NK-92 (cell line): ENCODE measurements around the gene CCDC88B.
A peak's percentile ranks its signal among the peaks of the same experiment; 100 is the strongest.

Experiments used
- DNase-seq: peaks from one replicate; lab custom pipeline; 2025; ENCODE audit not compliant: unreplicated experiment; lab: John Stamatoyannopoulos, UW

The CCDC88B gene, protein sequence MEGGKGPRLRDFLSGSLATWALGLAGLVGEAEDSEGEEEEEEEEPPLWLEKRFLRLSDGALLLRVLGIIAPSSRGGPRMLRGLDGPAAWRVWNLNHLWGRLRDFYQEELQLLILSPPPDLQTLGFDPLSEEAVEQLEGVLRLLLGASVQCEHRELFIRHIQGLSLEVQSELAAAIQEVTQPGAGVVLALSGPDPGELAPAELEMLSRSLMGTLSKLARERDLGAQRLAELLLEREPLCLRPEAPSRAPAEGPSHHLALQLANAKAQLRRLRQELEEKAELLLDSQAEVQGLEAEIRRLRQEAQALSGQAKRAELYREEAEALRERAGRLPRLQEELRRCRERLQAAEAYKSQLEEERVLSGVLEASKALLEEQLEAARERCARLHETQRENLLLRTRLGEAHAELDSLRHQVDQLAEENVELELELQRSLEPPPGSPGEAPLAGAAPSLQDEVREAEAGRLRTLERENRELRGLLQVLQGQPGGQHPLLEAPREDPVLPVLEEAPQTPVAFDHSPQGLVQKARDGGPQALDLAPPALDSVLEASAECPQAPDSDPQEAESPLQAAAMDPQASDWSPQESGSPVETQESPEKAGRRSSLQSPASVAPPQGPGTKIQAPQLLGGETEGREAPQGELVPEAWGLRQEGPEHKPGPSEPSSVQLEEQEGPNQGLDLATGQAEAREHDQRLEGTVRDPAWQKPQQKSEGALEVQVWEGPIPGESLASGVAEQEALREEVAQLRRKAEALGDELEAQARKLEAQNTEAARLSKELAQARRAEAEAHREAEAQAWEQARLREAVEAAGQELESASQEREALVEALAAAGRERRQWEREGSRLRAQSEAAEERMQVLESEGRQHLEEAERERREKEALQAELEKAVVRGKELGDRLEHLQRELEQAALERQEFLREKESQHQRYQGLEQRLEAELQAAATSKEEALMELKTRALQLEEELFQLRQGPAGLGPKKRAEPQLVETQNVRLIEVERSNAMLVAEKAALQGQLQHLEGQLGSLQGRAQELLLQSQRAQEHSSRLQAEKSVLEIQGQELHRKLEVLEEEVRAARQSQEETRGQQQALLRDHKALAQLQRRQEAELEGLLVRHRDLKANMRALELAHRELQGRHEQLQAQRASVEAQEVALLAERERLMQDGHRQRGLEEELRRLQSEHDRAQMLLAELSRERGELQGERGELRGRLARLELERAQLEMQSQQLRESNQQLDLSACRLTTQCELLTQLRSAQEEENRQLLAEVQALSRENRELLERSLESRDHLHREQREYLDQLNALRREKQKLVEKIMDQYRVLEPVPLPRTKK (N-terminal part only)

DNA sequence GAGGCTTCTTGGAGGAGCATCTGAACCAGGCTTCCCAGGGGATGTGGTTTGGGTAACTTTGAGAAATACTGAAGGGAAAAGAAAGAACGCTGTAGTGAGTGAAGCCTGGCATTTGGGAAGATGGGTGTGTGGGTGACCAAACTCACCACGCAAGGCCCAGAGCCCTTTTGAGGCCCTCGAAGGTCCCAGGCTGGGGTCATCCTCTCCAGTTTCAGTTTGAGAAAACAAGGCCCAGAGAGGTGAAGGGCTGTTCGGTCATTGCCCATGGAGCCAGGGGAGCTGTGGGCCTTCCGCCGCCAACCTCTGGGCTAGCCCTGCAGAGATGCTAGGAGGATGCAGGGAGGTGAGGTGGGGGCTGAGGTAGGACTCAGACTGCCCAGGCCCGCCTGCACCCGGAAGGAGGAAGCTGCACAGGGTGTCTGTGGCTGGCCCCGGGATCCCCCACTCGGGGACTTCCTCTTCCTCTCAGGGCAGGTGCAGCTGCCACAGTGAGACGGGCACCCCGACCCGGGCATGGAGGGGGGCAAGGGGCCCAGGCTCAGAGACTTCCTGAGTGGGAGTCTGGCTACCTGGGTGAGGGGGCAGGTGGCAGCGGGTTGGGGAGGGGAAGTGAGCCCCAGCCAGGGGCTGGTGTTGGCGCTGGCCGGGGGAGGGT is at the start of gene CCDC88B:
Gene CCDC88B, plus strand, starts transcription at position 451 of the 655 bp plus-strand sequence. Its CDS starts 63 bp downstream, at position 514.
- DNase-seq, result peak; percentile 36

DNA sequence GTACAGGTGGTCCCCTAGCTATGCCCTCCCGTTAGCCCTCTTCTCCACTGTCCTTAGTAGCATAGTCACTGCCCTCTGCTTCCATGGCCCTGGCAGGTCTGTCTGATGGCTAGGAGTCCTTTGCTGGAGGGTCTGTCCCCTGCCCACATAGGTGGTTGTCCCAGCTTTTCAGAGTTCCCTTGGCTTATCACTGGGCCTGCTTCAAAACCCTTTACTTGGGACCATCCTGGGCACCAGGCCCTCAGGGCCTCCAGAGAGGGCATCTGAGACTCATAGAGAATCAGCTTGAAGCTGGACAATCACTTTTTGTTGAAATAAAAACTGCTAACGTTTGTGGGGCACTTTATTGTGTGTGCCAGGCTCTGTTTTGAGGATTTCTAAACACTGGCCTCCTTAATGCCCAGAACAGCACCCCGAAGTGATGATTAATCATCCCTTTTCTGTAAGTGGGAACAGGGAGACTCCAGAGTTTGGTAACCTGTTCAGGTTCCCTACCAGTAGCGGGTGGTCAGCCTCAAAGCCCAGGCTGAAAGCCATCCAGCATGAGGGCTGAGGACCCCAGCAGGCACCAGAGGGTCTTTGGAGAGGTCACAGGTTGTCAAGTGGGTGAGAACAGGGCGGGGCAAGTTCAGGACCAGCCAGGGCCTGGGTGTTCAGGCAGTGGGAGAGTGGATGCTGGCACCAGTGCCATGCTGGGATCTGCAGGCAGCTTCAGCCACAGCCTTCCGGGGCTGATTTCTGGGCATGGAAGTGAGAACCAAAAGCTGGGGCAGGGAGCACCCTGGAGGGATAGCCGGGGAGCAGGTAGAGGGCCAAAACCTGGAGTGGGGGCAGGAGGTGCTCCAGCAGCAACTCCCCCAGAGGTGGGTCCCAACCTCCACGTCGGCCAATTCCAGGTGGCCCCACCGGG is 49.4 kb upstream of the CCDC88B start:
- no peak for DNase-seq

DNA sequence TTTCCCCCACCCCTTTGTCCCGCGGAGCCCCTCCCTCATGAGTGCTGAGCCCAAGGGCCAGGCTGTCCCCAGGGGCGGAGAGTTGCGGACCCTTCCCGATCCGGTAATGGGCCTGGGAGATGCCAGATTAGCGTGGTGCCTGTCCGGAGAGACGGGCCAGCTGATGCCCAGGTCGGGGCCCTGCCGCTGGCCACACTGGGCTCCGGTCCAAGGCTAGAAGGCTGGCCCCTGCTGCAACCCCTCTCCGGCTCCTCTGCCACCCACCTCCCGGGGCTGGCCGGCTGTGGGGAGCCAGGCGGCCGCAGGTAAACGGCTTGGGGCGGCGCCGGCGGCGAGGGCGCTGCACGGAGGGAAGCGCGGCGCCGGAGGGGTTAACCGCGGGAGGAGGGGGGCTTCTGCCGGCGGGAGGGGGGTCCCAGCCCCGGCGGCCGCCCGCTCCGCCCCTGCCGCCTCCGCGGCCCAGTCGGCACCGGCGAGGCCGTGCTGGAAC is 48.7 kb upstream of the CCDC88B start, which contains the start of gene KCNK4:
Gene KCNK4, plus strand, starts transcription at position 41 of the 490 bp plus-strand sequence. CDS start 1,717 bp downstream, outside the sequence.
- DNase-seq, result no peak

DNA sequence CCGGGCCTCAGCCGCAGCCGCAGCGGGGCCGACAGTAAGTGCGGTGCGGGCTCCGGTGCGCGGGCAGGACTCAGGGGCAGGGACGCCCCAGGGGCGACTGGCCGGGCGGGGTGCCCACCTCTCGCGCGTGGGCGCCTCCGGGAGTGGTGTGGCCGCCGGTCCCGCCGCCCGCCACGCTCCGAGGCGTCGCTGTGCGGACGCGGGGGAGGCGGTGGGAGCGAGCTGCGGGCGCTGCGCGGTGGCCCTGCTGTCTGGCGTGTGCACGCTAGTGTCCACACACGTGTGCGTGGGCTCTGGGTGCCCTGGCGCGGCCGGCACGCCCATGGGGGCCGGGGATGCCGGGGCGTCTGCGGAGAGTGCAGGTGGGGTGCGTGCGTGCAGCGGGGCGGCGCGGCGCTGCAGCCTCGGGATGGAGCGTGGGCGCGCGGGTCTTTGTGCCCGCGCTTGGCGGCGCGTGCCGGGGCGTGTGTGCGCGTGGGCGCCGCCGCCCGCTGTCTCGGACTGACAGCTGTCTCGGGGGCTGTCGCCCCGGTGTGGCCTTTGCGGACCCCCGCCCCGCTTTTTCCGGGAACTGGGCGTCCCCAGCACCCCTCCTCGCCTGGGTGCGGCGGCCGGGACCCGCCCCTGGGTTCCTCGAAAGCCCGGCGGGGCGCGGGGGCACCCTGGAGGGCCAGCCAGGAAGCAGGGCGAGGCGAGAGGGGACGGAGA is 48.1 kb upstream of the CCDC88B start:
- no peak for DNase-seq

DNA sequence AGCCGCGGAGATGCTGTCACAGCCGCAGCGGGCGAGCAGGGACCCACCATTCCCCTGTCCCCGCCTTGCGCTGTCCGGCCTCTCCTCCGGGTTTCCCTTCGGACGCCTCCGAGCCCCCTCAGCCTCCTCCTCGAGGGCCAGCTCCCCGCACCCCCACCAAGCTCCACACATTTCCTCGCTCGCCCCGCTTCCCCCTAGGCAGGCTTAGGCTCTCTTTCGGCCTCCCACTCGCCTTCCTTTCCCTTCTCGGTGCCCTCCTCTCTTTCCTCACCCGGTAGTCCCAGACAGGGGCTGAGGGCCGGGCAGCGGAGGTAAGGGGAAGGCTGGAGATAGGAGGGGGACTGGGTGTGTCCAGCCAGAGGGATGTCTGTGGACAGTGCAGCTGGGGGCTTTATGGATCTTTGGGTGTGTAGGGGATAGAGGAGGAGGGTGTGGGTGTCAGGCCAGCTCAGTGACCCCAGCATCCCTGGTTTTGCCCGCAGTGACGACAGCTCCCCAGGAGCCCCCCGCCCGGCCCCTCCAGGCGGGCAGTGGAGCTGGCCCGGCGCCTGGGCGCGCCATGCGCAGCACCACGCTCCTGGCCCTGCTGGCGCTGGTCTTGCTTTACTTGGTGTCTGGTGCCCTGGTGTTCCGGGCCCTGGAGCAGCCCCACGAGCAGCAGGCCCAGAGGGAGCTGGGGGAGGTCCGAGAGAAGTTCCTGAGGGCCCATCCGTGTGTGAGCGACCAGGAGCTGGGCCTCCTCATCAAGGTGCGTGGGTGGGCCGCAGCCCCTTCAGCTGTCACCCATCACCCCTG is 47.3 kb upstream of the CCDC88B start:
- DNase-seq, result no peak

DNA sequence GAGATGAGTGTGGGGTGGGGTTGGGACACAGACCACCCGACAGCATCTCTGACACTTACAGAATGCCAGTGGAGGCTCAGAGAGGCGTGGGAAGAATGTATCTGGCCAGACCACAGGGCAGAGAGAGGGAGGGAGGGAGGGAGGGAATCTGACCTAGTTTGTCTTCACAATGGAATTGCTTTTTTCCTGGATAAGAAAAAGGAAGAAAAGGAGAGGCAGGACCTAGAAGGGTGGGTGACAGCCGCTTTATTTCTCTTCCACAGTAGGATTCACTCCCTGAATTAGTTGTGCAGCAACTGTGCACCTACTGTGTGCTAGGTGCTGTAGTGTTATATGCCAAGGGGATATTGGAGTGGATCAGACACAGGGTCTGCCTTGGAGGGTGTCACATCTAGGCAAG is 45.2 kb upstream of the CCDC88B start:
- DNase-seq, result no peak

DNA sequence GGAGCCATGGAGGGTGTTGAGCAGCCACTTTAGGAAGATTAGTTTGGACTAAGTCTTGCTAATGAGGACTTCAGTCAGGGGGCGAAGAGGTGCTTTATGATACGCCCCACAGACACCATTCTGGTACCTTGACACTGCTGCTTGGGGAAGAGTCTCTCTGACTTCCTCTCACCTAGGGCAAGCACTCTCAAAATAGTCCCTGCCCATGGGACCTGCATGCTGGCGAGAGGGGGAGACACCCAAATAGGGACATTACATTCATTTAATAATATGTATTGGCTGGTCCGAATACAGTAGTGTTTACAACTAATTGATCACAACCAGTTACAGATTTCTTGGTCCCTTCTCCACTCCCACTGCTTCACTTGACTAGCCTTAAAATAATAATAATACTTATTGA is 44.2 kb upstream of the CCDC88B start:
- DNase-seq, result no peak

DNA sequence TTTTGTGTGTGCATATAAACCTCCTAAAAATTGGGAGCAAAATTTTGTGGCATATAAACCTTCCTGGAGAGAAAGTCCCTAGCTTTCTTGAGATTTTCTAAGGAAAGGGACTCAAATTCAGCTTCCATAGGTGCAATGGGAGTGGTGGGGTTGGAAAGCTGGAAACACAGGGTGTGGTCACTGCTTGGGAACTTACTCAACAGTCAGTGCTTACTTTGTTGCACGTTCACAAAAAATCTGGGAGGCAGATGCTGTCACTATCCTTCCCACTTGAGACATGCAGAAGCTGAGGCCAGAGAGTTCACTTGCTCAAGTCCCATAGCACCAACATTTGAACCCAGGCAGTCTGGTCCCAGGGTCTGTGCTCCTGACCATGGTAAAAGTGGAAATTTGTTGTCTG is 43.8 kb upstream of the CCDC88B start:
- DNase-seq, result no peak

DNA sequence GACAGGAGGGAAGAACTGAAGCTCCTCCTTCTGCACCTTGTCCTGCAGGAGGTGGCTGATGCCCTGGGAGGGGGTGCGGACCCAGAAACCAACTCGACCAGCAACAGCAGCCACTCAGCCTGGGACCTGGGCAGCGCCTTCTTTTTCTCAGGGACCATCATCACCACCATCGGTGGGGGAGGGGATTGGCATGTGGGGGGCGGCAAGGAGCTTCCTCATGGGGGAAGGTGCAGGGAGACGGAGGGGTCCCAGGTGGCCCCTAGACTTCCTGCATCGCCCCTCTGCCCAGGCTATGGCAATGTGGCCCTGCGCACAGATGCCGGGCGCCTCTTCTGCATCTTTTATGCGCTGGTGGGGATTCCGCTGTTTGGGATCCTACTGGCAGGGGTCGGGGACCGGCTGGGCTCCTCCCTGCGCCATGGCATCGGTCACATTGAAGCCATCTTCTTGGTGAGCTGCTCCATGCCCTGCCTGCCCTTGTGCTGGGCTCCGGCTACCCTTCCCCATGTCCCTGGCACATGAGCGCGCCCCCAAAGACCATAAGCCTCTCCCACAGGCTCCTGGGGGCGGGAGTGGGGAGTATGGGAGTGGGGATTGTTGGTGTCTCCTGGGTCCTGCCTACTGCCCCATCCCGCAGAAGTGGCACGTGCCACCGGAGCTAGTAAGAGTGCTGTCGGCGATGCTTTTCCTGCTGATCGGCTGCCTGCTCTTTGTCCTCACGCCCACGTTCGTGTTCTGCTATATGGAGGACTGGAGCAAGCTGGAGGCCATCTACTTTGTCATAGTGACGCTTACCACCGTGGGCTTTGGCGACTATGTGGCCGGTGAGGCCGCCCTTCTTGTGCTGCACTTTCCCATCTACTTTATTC is 42.9 kb upstream of the CCDC88B start:
- DNase-seq, result no peak

DNA sequence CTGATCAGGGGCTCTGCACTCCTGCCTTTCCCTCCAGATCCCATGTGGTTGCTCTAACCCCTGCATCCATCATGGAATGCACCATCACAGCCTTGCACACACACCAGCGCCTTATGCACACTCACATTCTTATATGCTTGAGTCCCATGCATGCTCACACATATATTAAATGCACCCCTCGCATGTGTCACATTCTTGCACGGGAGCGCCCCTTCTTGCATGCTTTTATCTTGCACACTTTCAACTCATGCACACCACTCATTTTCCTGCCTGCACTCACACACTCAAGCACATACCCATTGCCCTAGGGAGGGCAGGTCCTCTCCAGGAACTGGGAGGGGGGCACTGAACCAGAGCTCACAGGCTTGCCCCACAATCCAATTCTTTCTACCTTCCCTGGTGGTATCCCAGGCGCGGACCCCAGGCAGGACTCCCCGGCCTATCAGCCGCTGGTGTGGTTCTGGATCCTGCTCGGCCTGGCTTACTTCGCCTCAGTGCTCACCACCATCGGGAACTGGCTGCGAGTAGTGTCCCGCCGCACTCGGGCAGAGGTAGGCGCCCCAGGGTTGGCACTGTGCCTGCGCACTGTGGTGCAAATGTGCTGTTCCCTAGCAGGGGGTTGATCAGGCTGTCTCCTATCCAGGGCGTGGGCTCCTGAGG is 42.2 kb upstream of the CCDC88B start:
- no peak for DNase-seq

DNA sequence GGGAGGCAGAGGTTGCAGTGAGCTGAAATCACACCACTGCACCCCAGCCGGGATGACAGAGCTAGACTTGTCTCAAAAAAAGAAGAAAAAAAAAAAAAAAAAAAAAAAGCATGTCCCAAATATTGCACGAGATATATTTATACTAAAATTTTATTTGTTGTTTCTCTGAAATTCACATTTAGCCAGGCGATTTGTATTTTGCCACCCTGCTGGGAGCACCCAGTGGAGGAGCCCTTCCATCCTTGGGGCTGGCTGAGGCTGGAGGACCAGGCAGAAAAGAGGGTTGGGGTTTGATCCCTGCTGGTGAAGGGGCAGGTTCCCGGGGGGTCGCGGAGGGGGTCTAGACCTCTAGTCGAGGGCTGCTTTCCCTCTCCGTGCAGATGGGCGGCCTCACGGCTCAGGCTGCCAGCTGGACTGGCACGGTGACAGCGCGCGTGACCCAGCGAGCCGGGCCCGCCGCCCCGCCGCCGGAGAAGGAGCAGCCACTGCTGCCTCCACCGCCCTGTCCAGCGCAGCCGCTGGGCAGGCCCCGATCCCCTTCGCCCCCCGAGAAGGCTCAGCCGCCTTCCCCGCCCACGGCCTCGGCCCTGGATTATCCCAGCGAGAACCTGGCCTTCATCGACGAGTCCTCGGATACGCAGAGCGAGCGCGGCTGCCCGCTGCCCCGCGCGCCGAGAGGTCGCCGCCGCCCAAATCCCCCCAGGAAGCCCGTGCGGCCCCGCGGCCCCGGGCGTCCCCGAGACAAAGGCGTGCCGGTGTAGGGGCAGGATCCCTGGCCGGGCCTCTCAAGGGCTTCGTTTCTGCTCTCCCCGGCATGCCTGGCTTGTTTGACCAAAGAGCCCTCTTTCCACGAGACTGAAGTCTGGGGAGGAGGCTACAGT is 40.8 kb upstream of the CCDC88B start:
- DNase-seq, result no peak

DNA sequence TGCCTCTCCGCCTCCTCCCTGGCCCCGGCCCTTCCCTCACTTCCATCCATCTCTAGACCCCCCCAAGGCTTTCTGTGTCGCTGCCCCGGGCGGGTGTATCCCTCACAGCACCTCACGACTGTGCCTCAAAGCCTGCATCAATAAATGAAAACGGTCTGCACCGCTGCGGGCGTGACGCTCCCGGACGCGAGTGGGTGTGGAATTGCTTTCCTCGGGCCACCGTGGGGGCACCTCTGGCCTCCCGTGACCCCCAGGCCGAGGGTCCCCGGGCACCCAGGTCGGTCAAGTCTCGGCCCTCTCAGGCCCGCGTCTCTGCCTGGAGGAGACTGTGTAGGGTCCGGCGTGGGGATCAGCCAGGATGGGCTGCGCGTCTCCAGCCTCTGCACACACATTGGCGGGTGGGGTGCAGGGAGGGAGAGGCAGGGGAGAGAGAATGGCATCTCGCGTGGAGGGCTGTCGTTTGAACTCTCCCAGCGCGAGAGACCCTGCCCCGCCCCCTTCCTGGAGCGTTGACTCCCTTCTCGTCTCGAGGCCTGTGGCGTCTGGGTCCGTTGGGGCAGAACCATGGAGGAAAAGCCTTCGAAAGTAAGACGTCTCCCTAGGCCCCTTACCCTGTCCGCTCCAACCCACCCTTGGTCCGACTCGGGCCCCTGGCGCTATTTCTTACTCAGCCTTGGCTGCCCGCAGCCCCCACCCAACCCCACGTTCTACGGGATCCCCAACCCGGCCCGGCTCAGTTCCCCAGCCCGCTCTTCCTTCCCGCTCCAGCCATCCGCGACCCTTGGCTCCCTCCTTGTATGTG is 40.0 kb upstream of the CCDC88B start, which contains the start of gene CATSPERZ:
Gene CATSPERZ, plus strand, starts transcription at position 512 of the 802 bp plus-strand sequence. Its CDS starts 53 bp downstream, at position 565.
- DNase-seq, result no peak

DNA sequence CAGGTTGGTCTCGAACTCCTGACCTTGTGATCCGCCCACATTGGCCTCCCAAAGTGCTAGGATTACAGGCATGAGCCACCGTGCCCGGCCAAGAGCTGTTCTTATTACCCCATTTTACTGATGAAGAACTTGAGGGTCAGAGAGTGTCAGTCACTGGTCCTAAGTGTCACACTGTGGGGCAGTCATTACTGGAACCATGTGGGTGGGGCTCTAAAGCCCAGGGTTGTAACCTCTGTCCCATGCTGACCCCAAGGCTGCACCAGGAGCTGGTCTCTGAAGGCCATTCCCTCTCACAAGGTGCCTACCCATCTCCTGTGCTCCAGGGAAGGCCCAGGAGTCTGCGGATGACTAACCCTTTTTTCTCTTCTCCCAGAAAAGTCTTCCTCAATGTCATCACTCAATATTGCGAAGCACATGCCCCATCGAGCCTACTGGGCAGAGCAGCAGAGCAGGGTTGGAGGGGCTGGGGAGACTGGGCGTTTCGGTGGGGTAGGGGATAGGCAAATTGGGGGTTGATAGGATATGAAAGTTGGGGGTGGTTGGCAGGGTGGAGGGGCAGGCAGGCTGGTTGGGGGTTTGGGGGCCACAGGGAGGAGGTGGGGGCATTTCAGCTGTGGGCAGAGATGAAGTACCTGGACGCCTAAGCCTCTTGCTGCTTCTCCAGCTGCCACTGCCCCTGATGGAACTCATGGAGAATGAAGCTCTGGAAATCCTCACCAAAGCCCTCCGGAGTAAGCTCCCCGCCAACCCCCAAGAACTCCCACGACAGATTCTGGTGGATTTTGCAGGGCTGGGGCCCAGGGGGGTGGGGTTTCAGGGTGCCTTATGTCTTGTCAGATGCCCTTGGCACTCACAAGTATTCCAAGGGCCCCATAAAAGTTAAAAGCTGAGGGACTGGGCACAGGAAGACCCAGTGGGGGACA is 36.6 kb upstream of the CCDC88B start:
- DNase-seq, result no peak

DNA sequence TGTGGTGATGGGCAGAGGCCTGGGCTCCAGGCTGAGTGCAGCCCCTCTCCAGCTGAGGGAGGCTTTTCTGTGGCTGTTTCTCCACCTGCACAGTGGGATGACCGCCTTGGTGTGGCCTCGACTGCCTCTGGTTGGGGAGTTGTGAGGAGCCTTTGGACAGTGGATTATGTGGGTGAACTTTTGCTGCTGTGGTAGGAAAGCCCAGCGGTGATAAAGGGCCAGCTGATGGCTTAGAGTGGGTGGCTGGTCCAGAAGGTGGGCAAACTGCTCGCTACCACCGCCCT is 36.0 kb upstream of the CCDC88B start:
- no peak for DNase-seq
